OCI-M2 (cell line): Measurements from ENCODE around the gene LGALS3BP.

Source experiments
- DNase-seq: peaks from one replicate; lab custom pipeline; 2025; ENCODE audit not compliant: unreplicated experiment; lab: John Stamatoyannopoulos, UW

The LGALS3BP gene

DNA sequence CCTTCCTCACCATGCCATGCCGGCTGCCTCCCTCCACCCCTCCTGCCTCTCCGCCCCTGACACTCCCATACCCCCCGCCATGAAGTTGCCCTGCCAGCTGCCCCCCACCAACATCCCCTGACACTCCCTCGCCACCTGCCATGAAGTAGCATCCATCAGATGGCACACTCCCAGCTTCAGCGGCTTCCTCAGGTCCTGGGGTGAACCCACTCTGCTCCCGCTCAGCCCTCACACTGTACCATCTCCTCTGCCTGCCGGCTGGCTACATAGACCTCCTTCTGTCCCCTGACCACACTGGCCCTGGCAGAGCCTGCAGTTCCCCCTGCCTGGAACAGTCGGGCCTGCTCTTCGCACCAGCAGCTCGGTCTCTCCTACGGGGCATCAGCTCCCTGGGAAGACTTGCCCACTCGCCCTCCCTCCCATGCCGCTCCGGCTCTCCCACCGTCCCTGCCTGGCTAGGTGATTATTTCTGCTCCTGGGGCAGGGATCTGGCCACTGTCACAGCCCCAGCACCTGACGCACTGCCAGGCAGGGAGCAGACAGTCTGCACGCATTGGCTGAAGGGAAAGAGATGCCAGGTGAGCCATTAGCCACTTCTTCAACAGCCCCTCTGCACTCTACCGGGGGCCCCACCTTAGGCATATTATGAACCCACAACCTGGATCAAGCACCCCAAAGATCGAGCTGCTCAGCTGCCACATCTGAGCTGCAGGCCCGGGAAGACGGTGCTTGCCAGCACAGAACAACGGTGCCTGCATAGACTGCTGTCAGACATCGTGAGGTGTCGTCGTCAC lies 20.9 kb upstream of the LGALS3BP start:
- no peak for DNase-seq

DNA sequence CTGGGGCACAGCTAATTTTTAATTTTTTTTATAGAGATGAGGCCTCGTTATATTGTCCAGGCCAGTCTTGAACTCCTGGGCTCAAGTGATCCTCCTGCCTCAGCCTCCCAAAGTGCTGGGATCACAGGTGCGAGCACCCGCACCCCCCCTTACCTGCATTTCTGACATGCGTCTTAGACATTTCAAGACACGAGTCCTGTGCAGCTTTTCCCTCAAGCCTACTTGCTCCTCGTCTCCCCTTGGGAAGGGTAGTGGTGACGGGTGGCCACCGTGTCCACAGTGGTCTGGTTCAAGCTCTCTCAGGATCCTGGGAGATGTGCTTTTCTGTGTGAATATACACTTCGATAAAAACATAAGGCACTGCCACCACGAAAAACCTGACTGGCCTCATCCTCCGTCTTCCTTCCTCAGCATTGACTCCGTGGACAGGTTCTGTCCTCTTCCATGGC lies 20.2 kb upstream of the LGALS3BP start:
- no peak for DNase-seq

DNA sequence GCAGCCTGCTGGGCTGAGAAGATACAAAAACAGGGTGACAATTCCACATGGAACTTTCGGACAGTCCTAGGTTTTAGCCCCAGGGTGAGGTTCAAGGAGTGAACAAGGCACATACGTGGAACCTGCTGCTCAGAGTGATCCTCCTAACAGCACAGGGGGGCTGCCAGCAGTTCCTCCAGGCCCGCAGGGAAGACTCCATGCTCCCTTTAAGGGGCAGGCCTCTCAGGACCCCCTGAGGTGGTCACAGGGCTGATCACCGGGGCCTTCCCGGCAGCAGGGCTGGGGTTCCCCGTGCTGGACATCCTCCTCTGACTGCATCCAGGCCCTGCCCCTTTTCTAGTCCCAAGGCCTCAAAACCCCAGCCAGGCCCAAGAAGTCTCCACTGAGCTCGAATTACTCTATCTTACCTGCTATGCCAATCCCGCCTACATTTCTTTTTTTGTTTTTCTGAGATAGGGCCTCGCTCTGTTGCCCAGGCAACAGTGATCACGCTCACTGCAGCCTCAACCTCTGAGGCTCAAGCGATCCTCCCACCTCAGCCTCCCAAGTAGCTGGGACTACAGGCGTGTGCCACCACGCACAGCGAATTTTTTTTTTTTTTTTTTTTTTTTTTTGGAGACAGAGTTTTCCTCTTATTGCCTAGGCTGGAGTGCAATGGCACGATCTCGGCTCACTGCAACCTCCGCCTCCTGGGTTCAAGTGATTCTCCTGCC lies 19.5 kb upstream of the LGALS3BP start:
- DNase-seq: no peak

DNA sequence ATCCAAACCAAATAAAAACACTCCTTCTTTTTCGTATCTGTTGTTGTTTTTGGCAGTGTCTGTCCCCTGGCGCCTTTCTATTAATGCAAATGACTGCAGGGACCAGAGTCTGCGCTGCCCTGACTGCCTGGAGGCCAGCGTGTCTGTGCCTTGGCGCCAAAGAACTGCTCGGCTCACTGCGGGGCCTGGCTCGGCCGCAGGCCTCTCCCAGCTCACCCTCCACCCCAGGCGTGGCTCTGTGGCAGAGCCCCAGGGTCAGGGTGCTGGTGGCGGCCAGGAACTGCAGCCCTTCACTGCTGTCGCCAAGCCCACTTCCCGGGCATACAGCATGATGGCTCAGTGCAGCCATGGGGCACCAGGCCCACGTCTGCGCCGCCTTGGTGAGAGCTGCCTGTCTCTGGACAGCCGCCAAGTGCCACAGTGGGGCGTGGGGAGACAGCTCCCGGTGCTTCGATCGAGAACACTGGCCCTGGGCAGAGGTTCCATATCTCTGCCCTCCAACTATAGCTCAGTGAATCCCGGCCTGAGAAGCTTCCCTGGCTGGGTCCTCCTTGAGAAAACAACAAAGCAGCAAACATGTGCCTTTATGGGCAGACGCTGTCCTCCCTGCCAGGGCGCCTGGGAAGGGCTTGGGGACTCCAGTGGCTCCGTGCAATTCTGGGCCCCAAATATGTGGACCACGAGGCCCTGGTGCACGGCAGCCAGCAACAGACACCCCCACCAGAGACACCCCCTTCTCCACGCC lies 18.8 kb upstream of the LGALS3BP start:
- DNase-seq: no peak

DNA sequence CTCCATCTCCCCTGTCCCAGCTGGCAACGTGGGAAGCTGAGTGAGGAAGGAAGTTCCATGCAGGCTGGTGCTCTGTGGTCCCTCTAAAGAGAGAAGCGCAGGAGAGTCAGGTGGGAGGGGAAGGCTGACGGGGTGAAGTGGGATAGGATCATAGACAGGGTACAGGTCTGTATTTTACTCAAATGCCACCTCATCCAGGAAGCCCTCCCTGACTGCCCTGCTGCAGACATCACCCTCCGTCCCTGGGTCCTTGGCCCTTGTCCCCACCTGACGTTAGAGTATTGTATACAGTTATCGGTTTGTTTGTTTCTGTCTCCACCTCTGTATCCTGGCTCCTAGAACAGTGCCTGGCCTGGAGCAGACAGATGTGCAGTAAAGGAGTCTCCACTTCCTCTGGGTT lies 18.2 kb upstream of the LGALS3BP start:
- no peak for DNase-seq

DNA sequence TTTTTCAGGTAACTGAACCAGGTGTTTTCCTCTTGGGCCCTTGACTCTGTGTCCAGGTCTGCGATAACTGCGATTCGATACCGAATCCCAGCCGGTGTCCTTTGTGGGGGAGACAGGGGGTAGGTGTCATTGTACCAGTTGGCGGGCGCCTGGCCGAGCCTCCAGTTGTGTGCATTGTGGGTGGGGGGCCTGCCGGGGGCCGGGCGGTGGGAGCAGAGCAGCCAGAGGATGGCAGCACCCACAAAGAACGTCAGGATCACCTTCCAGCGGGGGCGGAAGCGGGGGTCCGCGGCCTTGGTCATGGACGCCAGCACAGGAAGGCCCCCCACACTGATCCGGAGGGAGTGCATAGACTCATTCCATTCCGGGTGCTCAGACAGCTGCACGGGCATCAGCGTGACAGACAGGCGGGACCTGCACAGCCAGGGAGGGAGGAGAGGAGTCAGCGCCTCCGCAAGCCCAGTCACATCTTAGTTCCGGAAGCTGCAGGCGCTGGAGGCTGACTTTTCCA lies 17.6 kb upstream of the LGALS3BP start:
- no peak for DNase-seq

DNA sequence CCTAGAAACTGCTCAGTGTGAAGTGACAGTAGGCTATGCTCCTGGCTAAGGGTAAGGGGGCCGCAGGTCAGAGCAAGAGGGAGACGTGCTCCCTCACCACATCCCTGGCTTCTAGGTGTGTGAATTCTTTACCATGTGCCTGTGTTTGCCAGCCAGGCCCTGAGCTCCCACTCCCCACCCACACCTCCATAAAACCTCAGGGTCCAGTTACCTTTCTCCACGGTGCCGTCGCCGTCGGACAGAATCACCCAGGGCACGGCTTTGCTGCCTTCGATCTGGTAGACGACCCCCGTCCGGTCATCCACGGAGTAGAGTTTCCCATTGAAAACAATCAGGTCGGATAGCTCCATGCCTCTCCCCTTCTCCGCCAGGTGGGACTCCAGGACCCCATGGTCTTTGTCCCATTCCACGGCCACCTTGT lies 17.1 kb upstream of the LGALS3BP start:
- DNase-seq: no peak

DNA sequence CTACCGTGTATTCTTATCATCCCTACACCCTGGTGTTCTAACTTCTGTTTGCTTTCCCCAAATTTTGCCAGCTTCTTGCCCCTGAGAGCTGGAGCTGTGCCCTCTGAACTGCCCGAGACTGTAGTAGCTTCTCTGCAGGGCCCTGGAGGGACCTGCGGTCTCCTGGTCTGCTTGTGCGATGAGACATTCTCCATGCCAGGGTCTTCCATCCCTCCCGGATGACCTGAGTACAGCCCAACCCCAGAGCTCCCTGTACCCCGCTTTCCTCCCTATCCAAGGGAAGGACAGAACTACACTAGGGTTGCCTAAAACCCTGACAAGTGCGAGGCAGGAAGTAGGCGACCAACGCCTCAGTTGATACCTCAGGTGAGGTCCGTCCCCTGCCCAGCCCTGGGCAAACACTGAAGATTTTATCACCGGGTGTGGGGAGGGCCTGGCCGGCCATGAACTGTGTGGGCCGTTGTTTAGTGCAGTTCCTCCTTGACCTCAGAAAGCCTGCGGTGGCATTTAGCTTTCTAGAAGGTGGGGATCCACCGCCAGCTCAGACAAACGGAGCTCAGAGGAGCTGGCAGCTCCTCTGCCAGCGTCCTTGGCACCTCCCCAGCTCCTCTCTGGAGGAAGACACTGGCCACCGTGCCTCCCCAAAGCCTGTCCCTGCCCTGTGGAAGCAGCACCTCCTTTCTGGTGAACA lies 16.2 kb upstream of the LGALS3BP start:
- DNase-seq: no peak

DNA sequence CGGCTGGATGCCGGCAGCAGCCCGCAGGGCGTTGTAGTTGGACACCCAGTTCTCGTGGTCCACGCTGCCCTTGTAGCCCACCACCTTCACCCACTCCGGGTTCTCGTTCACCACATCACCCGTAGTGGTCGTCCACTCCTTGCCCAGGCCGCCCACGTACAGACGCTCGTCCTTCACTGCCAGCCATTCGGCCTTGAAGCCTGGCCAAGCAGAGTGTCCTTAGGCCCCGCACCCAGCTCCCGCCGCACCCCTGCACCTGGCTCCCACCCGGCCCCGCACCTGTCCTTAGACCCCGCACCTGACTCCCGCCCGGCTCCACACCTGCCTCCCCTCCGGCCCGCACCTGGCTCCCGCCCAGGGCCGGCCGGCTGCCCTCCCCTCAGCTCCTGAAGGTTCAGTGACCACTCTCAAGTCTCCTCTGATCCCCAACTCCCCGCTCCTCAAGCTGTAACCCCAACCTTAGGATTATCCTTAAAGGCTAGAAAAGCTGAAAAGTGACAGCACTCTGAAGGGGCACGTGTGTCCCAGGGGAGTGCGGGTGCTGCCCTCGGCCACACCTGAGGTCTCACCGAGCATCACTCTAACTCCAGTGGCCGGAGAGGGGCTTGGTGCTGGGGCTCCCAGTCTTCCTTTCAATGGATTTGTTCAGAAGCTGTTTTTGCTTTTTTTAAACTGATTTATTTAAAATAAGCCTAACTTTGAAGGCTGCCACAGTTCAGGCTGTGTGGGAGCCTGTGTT lies 15.5 kb upstream of the LGALS3BP start:
- no peak for DNase-seq

DNA sequence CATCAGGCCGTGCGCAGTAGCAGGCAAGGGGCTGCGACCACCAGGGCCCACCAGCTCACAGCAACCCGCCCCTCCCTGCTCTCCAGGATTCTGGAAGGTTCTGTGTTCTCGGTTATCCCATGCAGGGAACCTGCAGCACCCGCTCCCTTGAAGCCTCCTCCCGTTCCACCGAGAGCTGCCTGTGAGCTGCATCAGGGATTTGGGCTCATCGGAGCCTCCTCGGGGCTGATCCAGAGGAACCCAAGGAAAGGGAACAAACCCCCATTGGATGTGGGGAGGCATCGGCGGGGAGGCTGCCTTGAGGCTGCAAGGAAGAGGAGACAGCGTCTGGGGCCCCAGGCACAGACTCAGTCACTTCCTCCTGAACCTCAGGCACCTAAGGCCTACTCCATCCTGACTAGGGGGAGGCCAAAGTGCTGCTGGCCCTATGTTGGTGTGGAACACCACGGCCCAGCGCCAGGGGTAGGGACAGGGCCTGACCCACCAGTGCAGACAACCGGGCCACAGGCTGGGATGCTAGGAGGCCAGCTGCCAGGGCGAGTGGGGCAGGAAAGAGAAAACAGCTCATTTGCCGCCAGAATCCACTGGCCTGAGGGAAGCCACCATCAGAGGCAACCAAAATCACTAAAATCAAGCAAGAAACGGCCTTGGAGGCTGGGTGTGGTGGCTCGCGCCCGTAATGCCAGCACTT lies 14.4 kb upstream of the LGALS3BP start:
- no peak for DNase-seq

DNA sequence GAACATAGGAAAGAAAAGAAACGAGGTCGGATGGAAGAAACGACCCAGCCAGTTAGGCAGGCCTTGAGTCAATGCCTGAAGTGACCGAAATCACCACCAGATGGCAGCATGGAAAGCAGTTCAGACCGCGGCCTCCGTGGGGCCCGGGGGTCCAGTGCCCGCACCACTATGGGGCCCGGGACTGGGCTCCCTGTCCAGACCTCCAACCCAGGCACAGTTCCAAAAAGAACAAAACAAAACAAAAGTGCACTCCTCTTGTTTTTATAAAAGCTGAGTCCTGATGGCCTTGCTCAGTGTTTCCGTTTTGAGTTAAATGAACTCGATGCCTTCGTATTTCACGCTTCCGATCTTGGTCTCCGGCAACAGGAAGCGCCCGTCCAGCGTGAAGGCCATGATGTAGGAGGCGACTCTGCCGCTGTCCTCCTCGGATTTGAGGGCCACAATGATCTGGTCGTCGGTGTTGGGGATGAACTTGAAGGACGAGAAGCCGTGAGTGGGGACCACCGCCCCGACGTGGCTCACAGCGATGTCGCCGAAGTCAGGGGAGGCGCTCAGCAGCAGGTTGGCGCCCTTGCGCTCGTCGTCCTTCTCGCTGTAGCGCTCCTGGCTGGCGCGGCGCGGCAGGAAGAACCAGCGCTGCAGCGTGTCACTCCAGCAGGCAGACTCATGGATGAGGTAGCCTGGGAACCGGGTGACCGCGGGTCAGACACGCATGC lies 13.7 kb upstream of the LGALS3BP start:
- DNase-seq: no peak

DNA sequence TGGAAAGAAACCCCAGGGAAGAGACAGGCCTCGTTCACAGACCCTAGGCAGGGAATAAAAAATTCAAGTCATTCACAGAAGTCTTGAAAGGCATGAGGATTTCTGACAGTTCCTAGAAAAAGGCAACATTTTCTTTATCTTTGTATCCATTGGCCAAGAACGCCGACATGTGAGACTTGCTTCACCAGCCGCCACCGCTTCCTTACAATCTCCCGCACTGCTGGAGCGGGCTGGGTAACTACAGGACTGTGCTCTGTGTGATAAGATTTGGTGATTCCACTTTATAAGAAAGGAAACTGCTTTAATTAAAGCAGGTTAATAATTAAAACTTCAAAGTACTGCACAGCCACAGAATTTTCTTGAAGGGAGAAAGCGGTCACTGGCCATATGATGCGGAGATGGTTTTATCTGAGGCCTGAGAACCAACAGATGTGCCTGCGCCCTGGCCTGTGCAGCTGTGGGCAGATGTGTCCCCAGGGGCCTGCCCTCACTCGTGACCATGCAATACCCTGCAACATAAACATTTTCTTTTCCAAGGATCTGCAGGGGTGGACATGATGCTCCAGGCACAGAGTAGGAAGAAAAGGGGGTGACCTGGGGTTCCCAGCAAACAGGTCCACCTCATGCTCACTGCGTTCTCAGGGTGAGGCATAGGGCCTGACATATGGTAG lies 13.0 kb upstream of the LGALS3BP start:
- no peak for DNase-seq

DNA sequence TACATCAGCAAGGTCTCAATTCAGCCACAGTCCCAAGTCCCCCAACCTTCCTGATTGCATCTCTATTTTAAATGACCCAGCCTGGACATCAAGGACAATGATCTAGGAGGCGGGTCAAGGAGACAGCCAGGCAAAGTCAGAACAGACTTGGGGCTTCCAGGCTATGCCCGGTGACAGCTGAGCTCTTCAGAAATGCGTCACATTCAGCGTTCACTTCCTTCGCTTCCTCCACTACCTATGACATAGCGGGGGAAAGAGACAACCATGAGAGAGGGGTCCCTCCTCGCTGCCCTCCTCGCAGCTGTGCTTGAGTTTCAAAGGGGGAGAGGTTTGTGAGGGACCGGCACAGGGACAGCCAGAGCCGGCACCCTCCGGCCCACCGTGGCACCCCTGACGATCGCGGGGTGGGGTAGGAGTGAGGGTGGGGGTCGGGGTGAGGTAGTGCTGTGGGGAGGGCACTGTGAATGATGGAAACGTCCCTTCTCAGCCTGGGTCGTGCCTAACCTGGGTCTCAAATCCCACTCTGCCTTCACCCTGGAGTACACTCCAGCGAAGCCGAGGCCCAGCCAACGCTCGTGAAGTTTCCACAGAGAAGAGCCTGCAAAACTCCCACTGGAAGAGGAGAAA lies 12.3 kb upstream of the LGALS3BP start:
- no peak for DNase-seq

DNA sequence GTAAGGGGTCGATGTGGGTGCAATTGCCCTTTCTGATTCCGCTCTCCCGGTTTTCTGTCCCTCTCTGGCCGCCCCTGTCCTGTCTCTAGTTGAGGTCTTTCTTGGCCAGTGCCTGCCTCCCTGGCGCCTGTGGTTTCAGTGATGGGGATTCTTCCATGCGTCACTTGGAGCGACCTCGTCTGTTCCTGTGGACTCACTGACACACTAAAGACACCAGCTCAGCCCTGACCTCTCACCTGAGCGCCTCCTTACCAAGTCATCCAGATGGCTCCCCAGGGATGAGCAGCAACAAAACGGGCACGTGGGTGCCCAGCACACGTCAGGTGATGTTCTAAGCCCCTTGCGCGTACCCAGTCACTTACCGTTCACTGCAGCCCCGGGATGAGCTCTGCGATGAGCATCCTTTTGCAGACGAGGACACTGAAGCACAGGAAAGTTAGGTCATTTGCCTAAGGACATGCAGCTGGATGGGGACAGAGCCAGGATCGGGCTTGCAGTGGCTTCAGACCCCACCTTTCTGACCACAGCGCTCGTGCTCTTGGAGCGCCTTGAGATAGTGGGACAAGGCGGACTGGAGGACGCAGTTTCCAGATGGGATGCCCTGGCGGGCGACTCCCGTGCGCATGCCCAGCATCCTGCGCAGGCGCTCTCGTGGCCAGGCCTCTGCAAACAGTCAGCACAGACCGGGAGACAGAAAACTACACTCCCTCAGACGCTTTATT lies 11.5 kb upstream of the LGALS3BP start:
- DNase-seq: no peak

DNA sequence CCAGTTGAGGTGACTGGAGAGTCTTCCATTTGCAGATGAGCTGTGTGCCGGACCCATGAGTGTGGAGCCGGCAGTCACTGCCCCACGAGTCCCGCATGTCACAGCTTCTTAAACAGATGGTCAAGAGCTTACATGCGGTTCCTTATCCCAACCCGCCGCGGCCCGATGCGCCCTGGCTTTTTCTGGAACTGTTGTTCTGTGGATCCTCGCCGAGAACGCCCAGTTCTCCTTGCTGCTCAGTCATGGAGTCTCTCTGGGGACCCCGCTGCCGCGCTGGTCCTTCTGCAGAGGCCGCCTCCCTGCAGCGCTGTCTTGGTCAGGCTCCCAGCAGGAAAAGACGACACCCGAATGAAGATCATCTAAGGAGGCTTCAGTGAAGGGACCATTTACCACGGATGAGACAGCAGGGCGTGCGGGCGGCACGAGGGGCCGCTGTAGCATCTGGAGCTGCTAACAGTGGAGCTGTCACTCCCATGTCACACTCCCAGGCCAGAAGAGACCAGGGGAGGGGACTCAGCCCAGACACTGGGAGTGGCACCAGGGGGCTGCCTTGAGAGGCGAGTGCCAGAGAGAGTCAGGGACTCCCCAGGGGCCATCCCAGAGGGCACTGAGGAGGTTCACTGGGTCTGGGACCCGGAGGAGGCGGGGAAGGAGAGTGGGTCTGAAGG lies 10.8 kb upstream of the LGALS3BP start:
- DNase-seq: no peak

DNA sequence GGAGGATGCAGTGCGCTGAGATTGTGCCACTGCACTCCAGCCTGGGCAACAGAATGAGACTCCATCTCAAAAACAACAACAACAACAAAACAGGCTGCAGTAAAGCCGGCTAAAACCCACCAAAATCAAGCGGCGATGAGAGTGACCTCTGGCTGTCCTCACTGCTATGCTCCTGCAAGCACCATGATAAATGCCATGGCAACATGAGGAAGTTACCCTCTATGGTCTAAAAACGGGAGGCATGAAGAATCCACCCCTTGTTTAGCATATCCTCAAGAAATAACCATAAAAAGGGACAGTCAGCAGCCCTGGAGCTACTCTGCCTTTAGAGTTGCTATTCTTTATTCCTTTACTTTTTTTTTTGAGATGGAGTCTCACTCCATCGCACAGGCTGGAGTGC lies 8.4 kb upstream of the LGALS3BP start:
- DNase-seq: no peak
